WTC11 (cell line): ENCODE measurements around the gene MAP1A.

ENCODE experiments used
- CBFB ChIP-seq: sonication (generic); formaldehyde crosslinking; IDR thresholded peaks from 2 replicates; pipeline ENCODE4 v1.8.1; 2022; ENCODE audit warnings: mild to moderate bottlenecking, low read depth, missing genetic modification reagents
- CREB1 ChIP-seq: sonication (generic); formaldehyde crosslinking; IDR thresholded peaks from 2 replicates; pipeline ENCODE4 v1.8.0; 2023; ENCODE audit warnings: mild to moderate bottlenecking, missing genetic modification reagents
- GRHL2 ChIP-seq: fragments of 250-450 bp; sonication (Bioruptor Pico); IDR thresholded peaks from 2 replicates; pipeline ENCODE4 v1.8.0; 2022; ENCODE audit warnings: mild to moderate bottlenecking, moderate library complexity; ENCODE audit not compliant: insufficient replicate concordance, severe bottlenecking
- PRDM15 ChIP-seq: sonication (generic); formaldehyde crosslinking; IDR thresholded peaks from 2 replicates; pipeline ENCODE4 v1.8.0; 2022; ENCODE audit warnings: missing genetic modification reagents
- ZNF232 ChIP-seq: sonication (generic); formaldehyde crosslinking; IDR thresholded peaks from 2 replicates; pipeline ENCODE4 v1.8.0; 2022; ENCODE audit warnings: mild to moderate bottlenecking, missing genetic modification reagents
- ZNF281 ChIP-seq: sonication (generic); formaldehyde crosslinking; IDR thresholded peaks from 2 replicates; pipeline ENCODE4 v1.8.0; 2023; ENCODE audit warnings: mild to moderate bottlenecking, missing genetic modification reagents
- TF ChIP-seq, protein P1 (sequence below): fragments of 200-600 bp; IDR thresholded peaks from 2 replicates; pipeline ENCODE4 v1.8.0; 2022; ENCODE audit warnings: antibody characterized with exemption
- TF ChIP-seq, protein P2 (sequence below): sonication (generic); formaldehyde crosslinking; IDR thresholded peaks from 2 replicates; pipeline ENCODE4 v1.8.1; 2023; ENCODE audit warnings: mild to moderate bottlenecking, missing genetic modification reagents
- TF ChIP-seq, protein P3 (sequence below): sonication (generic); formaldehyde crosslinking; IDR thresholded peaks from 2 replicates; pipeline ENCODE4 v1.8.1; 2023; ENCODE audit warnings: mild to moderate bottlenecking, missing genetic modification reagents, moderate library complexity

- TF ChIP-seq, protein P1, sequence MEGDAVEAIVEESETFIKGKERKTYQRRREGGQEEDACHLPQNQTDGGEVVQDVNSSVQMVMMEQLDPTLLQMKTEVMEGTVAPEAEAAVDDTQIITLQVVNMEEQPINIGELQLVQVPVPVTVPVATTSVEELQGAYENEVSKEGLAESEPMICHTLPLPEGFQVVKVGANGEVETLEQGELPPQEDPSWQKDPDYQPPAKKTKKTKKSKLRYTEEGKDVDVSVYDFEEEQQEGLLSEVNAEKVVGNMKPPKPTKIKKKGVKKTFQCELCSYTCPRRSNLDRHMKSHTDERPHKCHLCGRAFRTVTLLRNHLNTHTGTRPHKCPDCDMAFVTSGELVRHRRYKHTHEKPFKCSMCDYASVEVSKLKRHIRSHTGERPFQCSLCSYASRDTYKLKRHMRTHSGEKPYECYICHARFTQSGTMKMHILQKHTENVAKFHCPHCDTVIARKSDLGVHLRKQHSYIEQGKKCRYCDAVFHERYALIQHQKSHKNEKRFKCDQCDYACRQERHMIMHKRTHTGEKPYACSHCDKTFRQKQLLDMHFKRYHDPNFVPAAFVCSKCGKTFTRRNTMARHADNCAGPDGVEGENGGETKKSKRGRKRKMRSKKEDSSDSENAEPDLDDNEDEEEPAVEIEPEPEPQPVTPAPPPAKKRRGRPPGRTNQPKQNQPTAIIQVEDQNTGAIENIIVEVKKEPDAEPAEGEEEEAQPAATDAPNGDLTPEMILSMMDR = no peak
- TF ChIP-seq, protein P2, sequence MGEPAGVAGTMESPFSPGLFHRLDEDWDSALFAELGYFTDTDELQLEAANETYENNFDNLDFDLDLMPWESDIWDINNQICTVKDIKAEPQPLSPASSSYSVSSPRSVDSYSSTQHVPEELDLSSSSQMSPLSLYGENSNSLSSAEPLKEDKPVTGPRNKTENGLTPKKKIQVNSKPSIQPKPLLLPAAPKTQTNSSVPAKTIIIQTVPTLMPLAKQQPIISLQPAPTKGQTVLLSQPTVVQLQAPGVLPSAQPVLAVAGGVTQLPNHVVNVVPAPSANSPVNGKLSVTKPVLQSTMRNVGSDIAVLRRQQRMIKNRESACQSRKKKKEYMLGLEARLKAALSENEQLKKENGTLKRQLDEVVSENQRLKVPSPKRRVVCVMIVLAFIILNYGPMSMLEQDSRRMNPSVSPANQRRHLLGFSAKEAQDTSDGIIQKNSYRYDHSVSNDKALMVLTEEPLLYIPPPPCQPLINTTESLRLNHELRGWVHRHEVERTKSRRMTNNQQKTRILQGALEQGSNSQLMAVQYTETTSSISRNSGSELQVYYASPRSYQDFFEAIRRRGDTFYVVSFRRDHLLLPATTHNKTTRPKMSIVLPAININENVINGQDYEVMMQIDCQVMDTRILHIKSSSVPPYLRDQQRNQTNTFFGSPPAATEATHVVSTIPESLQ (CRISPR knock-in tag) = no peak
- no peak for TF ChIP-seq ZNF232
- TF ChIP-seq, protein P3, sequence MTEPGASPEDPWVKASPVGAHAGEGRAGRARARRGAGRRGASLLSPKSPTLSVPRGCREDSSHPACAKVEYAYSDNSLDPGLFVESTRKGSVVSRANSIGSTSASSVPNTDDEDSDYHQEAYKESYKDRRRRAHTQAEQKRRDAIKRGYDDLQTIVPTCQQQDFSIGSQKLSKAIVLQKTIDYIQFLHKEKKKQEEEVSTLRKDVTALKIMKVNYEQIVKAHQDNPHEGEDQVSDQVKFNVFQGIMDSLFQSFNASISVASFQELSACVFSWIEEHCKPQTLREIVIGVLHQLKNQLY = no peak
- TF ChIP-seq CBFB (CRISPR knock-in tag) = no peak
- no peak for TF ChIP-seq CREB1 (CRISPR knock-in tag)
- TF ChIP-seq PRDM15 = no peak
- no peak for TF ChIP-seq GRHL2 (CRISPR knock-in tag)
- no peak for TF ChIP-seq ZNF281 (CRISPR knock-in tag)
Observed at GRCh38 chr15:43492673-43493601, 24.5 kb upstream of the MAP1A start, which contains the start of gene TP53BP1.
